Measurements from ENCODE around the gene FN3K.
"Not testable (repeated sequence)": the region's sequence is repeated elsewhere in the genome, so short reads cannot be mapped to it uniquely, and the experiment has no call there.

FN3K gene

DNA sequence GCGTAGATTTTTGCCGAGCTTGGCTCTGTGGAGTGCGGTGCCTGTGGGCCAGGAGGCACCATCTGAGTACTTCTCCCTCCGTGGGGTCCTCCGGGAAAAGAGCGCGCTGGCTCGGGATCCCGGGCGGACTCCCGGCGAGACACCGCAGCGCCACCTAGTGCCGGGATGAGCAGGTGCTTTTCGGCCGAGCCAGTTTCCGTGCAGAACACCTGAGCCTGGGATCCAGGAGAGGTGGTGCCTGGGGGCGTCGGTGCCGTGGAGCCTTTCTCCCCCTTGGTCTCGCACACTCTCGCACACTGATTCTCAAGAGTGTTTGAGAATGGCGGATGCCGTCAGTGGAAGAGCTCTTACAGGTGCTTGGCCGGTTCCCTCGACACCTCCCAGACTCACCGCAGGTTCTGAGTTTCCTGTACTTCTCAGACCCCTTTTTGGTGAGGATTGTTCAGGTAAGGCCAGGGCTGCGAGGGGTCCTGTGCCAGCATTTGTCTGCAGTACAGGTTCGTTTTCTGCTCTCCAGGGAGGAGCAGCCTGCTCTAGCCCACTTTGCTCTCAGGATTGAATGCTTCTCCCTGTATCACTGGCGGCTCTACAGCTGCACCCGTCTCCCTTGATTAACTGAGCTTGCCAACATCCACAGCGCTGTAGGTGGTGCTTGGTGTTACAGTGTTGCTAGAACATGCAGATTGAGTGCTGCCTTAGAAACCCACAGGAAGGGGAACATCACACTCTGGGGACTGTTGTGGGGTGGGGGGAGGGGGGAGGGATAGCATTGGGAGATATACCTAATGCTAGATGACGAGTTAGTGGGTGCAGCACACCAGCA is 39.8 kb downstream of the FN3K start:
- no peak for DNase-seq

DNA sequence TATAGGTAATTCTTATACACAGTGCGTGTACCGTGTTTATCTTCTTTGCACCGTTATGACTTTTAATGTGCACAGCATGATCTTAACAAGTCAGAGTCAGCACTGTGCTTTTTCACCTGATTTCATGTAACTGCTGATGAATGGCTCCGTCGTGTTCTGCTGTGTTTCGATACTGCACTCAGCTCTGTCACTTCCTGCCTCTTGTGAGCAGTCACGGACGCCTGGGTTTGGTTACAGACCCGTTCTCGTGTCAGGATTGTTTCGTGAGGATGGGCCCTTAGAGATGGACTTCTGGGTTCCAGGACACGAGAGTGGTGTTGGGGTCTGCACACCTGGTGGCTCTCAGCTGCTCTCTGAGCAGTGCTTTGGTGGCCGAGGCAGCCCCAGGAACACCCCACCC is 41.0 kb downstream of the FN3K start:
- DNase-seq, result no peak

DNA sequence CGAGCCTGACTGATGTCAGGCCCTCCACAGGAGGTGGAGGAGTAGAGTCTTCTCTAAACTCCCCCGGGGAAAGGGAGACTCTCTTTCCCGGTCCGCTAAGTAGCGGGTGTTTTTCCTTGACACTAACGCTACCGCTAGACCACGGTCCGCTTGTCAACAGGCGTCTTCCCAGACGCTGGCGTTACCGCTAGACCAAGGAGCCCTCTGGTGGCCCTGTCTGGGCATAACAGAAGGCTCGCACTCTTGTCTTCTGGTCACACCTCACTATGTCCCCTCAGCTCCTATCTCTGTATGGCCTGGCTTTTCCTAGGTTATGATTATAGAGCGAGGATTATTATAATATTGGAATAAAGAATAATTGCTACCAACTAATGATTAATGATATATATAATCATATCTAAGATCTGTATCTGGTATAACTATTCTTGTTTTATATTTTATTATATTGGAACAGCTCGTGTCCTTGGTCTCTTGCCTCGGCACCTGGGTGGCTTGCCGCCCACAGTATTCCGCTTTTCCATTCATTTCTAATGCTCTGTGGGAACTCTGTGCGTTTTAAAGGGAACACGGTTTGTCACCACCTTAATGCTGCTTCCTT is 42.5 kb downstream of the FN3K start:
- not testable (repeated sequence) for DNase-seq

DNA sequence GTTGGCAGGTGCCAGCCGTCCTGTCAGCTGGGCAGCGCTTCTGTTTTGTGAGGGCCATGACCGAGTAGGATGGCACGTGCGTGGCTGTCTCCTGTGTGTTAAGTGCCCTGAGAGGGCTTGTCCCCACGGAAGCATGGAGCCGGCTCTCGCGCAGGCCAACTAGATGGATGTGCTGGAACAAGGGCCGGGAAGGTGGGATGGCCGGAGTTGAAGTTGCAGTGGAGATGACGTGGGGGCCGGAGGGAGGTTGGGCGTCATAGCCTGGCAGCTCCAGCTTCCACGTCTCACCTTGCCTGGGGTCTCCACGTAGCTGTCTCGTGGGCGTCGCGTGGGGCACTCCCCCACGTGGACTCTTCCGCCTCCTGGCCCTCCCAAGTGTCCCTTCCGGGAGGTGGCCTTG is 44.1 kb downstream of the FN3K start:
- DNase-seq, result no peak

DNA sequence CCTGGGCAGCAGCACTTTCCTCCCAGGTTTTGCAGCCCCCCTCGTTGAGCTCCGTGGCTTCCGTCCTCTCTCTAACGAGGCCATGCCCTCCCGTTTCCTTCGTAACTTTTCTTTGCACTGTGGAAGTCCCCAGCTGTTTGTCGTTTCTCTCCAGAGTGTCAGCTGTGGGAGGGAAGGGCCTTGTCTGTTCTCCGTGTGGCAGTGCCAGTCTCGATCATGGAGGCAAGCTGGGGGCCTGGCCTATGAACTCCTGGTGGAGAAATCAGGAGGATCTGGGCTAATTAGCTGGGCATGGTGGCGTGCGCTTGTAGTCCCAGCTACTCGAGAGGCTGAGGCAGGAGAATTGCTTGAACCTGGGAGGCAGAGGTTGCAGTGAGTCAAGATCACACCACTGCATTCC is 44.8 kb downstream of the FN3K start:
- no peak for DNase-seq

DNA sequence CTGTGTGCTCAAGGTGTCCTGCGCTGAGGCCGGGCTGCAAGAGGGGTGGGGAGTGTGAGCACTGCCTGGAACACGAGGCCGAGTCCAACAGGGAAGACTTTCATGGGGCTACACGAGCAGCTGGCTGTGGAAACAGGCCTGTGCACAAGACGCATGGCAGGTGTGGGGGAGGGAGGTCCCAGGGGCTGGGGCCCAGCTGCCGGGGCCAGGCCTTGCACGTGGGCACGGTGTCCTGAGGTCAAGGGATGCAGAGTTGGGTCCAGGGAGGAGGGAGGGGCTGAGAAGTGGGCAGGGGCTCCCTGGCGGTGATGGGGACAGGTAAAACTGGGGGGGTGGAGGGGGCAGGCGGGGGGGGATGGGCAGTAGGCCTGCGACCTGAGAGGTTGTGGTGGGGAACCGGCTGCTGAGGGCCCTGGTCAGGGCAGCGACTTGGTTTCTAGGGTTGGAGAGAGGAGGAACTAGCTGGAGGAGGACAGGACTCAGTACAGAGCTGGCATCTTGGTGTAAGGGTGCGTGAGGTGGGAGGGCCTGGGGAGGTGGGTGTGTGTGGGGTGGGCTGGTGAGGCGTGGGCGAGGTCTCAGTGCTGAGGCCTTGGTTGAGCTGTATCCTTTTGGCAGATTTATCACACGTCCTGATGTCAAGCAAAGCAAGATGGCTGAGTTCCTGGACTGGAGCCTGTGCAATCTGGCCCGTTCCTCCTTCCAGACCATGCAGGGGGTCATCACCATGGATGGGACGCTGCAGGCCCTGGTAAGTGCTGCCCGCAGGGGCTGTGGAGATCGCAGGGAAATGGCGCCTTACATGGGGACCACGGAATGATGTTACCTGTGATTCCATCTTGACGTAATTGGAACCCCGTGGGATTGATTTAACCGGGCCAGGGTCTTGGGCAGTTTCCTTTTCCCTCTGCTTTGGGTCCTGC is 45.8 kb downstream of the FN3K start:
- DNase-seq, result no peak

DNA sequence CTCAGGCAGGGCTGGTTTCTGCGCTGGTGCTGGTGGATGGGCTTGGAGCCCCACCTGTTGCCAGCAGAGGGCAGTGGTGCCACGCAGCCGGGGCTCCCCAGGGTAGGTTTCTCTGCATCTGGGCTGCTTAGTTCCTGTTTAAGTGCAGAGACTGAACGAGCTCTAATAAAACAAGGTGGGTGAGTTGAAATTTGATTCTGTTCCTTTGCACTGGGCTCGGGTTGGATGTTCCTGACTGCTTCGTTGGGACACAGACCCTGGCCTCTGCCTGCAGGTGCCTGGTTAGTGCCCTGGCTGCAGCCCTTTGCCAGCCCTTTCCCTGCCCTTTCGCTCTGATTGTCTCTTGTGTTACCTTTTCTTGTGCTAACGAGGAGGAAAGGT is 46.5 kb downstream of the FN3K start:
- DNase-seq, result peak; percentile 85

DNA sequence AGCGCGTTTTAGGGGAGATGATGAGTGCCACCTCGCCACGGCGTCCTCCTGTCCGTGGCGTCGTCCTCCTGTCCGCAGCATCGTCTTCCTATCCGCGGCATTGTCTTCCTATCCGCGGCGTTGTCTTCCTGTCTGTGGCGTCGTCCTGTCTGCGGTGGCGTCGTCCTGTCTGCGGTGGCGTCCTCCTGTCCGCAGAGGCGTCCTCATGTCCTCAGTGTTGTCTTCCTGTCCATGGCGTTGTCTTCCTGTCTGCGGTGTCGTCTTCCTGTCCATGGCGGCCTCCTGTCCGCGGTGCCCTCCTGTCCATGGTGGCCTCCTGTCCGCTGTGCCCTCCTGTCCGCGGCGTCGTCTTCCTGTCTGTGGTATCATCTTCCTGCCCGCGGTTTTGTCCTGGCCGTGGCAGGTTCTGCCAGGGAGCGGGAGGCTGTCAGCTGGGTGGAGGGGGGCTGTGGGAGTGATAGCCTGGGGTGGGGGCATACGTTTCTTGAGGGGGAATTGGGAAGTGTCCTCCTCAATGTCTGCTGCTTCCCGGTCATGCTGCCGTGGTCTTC is 47.3 kb downstream of the FN3K start:
- DNase-seq, result no peak

DNA sequence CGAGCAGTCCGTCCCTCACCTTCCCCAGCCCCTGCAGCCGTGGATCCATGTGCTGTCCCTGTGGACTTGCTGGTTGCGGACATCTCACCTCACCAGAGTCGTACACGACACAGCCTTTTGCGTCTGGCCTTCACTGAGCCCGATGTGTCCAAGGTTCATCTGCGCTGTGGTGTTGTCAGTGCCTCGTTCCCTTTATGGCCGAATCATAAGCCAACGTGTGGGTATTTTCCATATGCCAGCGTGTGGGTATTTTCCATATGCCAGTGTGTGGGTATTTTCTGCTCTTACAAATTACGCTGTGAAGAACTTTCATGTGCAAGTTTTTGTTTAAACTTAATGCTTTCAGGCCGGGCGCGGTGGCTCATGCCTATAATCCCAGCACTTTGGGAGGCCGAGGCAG is 48.1 kb downstream of the FN3K start:
- no peak for DNase-seq

DNA sequence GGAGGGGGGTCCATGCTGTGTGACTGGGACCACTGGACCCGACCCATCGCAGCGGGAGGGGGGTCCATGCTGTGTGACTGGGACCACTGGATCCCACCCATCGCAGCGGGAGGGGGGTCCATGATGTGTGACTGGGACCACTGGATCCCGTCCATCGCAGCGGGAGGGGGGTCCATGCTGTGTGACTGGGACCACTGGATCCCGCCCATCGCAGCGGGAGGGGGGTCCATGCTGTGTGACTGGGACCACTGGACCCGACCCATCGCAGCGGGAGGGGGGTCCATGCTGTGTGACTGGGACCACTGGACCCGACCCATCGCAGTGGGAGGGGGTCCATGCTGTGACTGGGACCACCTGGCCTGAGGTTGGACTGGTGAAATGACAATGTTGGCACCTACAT is 50.2 kb downstream of the FN3K start:
- not testable (repeated sequence) for DNase-seq

DNA sequence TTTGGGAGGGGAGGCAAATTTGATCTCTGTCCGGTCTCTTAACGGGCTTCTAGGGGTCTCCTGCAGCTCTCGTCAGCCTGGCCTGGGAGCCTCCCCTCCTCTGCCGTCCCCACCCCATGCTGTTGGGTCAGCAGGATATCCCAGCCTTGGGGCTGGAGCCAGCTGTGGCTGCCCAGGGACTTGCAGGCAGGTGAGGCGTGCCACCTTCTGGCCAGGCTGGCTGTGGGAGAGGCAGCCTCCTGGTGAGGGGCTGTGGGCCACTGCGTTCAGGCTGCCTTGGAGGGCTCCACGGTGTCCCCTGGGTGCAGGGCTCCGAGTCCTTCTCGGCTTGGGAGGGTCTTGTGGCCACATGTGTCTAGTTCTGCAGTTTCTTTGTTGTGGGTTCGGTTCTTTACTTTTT is 51.0 kb downstream of the FN3K start:
- DNase-seq, result no peak

DNA sequence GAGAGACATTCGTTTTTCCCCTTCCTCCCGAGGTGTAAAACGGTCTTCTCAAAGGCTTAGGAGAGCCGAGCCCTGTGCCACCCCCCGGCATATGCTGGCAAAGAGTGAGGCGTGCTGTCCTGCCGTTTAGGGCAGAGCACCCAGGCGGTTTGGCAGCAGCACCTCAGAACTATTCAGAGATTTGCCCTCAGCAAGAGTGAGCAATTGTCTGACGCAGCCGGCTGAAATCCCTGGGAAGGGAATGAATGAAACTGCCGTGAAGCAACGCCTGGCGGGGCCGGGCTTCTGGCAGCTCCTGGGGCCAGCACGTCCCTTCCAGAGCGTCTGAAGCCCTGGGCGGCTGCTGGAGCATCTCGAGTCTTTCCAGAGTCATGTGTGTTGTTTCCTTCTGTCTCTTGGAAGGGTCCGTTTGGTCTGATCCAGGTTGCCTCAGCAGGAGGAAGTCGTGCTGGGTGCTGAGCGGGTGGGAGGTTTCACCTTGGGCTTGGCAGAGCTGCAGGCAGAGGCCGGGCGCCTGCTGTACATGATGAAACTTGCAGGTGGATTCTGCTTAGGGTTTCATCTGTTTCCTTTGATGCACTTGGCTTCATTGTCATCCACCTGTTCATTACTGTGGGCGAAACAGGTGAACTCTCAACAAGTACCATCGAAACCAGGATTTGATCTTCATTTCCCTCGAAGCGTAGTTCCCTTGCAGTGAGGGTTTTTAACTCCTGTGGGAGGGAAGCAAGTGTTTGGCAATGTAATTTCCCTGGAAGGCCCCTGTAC is 51.9 kb downstream of the FN3K start:
- no peak for DNase-seq

DNA sequence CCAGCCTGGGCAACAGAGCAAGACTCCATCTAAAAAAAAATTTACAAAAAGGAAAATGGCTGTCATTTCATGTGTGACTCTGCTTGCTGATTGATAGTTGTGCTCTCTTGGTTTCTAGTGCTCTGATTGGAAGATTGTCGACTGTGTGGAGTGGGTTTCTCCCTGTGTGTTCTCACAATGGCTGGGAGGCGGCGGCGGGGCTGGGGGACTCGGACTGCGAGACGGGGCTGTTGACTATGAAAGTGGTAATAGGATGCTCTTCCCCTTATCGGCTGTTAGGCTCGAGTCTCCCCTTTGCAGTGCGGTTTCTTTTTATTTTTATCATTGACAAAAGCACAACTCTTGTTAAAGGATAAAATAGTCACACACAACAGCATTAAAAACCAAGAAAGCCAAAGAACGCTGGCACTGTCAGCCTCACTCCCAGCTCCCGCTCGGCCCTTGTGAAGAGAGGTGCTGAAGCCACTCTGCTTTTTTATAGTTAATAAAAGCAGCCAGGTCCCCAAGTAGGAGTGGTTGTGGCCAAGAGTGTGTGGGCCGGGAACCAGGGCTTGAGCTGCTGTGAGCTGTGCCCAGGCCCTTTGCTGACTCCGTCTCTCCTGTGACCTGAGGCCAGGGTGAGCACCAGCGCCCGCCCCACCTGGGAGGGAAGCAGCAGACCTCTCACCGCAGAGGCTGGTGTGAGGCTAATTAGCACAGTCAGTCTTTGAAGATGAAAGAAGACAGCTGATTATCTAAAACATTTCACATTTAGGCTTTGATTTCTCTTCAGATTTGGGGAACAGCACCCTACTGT is 53.0 kb downstream of the FN3K start:
- no peak for DNase-seq

DNA sequence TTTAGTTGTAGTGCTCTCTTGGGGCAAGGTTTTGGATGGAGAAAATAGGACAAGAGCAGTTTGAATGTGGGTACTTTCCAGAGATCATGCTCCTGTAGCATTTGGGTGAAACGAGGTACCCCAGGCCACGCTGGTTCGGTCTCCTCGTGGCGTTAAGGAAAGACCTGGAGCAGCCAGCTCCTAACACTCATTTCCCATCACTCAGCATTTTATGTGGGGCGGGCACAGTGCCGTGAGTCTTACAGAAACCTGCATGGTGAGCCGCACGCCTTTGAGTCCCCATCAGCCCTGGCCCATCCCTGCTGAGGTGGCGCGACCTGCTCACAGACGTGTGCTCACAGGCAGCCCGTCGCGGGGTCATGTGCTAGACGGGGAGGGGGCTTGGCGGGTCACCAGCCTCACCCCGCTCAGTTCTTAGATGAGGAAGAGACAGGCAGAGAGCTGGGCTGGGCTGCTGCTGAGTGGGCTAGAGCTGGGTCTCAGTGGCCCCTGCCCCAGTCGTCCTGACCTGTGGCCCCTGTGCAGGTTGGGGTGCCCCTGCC is 53.7 kb downstream of the FN3K start:
- DNase-seq, result no peak

DNA sequence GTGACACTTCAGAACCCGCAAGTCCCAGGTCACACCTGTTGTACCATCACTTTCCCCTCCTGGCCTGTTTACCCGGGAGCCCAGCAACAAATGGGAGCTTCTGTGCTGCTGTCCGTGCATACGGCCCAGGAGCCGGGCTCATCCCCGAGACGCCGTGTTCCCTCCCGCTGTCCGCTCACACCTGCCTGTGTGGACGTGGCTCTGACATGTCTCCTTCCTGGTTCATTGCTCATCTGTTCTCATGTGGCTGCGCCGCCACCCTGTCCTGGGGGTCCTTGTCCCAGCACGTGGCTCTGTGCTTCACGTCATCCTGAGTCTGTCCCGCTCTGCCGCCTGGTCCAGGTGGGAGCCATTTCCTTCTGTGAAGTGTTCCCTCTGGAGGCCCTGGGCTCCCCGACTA is 54.4 kb downstream of the FN3K start:
- no peak for DNase-seq

DNA sequence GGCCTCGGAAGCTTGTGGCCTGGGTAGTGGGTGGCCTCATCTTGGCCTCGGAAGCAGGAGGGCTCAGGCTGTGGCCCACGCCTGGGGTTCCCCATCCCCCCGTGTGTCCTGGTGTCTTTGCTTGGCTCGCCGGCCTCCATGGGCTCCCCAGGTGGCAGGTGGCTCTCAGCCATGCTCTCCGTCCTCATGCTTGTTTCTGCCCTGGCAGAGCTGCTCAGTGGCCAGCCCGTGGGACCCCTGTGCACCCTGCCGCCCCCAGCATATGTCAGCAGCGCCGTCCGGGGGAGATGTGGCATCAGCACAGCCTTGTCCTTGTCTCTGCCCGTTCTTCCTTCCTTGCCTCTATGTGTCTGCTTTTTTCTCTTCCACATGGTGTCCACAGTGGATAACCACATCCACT is 55.0 kb downstream of the FN3K start:
- DNase-seq, result no peak

DNA sequence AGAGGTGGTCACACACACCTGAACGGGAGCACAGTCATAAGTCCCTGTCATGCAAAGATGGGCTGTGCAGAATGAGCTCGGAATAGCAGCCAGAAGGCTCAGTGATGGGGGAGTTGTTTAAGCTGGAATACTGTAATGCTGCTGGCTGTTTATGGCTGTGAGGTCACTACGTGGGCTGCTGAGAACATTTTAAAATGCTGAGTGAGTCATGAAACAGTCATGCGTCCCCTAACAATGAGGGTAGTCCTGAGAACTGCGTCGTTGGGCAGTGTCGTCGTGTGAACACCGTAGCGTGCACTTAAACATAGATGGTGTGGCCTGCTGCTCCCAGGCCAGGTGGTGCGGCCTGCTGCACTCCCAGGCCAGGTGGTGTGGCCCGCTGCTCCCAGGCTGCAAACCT is 56.1 kb downstream of the FN3K start:
- no peak for DNase-seq

DNA sequence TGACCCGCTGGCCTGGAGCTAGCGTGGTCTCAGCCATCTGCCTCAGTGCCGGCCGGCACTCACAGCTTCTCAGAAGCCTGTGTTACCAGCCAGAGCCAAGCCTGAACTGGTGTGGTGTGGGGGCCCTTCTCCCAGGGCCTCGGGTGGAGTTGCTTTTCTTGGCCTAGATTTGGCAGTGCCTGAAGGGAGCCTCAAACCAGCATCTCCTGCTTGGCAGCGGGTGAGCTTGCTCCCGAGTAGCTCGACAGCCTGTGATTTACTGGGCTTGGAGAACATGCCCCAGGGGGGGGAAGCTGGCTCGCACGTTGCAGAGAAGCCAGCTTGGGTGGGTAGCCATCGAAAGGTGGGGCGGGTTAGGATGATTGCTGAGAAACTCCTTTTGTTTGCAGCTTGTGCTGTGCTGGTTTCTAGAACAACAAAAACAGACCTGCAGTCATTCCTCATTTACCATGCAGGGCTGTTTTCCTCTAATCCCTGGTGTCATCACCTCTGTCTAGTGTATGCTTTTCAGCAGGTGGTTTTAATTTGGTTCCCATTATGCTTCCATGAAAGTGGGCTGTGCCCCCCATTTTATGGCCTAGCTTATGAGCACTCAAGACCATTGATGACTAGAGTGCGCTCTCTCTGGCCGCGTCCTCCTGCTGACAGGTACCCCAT is 58.7 kb downstream of the FN3K start:
- DNase-seq, result no peak

DNA sequence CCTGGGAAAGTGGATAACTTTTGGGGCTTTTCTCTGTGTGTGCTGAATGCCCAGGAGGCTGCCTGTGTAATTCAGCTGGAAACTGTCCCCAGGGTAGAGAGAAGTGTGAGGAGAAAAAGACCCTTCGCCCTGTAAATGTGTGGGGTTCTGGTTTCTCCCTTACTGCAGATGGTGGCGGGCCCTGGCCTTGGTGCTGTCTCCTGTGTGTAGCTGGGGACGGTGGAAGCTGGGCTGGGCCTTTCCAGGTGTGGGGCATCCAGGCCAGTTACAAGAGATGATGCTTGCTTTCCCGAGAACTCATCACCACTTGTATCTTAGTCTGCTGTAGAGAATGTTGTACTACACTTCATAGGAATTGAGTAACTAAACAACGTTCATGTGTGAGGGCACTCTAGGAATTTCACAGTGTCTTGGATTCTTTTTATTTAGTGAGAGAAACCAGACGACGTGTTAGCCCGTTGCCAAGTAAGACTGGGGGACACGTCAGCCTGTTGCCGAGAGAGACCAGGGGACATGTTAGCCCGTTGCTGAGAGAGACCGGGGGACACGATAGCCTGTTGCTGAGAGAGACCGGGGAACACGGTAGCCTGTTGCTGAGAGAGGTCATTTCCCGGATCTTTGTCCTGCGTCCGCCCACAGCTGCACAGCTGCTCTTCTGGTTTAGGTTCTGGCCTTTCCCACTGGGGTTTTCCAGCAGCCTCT is 59.5 kb downstream of the FN3K start:
- DNase-seq, result no peak

DNA sequence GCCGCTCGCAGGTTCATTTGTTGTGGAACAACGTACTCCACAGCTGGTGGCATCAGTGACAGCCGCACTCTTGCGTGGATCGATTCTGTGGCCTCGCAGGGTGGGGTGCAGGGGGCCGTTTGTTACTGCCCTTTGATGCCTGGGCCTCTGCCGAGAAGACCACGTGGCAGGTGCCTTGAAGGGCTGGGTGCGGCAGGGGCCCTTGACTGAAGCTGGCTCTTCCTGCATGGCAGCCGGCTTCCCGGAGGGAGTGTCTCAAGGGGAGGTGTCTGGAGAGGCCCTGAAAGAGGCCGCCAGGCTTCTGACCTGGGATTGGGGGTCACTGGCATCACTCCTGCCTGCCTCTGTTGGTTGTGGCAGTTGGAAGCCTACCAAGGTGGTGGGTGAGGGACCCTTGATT is 60.2 kb downstream of the FN3K start:
- DNase-seq, result no peak

Measured in OCI-M1 (cell line).